AG20443 (cell line): ENCODE measurements around the gene SVOP.
A peak's percentile ranks its signal among the peaks of the same experiment; 100 is the strongest.

Source experiments
- DNase-seq: peaks from one replicate; pipeline ENCODE4 v3.0.0; 2012; ENCODE audit warnings: low spot score, mixed read lengths

The SVOP gene

DNA sequence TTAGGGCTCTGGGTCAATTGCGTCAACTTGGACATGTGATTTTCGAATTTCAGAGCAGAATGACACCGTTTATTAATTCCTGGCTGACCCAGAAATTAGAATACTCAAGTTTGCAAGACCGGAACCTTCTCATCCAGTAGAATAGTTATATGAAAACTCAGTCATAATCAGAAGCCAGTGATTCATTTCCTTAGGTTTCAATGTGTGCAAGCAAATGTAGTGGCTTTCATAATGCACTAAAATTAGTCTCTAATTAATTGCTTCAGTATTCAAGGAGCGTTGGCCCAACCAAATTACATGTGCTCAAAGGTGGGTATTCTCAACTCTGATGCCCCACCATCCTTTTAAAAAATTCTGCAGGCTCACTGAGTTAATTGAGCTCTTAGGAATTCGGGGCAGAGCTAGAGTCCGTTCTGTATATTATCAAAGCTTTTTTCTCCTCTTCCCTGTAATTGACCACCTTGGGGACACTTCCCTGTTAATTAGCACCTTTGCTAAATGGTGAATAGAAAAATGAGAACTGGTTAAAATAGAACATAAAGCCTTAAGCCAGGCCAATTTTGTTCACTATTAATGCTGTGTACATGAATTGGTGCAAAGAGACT is 85.6 kb downstream of the SVOP start:
- no peak for DNase-seq

DNA sequence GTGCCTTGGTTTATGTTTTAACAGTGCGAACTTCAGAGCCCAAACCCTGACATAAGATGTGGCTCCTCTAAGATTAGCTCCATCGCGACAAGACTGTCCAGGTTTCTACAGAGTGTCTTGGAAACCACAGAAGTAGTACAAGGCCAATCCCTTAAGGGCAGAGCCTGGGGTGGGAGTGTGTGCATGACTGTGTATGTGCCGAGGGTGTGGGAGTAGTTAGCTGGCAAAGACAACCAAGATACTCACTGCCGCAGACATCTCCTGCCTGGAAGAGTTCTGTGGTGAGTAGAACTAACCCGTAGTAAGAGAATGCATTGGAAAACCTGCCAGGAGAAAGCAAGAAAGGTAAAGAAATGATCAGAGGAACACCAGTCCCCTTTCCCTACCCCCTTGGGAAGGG is 86.9 kb downstream of the SVOP start:
- DNase-seq, result no peak

DNA sequence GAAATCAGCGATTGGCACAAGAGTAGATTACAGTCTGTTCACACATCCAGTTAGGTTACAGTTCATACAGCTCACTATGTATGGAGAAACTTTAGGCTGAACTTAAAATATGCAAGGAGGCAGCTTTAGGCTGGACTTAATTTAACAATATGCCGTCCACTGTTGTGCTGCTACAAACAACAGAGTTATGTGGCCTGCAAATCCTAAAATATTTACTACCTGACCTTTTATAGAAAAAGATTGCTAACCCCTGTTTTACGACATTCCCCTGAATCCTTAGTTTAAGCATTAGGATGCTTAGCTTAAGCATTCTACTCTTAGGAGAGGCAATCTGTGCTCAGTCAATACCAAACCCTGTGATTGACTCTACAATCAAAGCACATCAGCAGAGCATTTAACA is 90.1 kb downstream of the SVOP start:
- DNase-seq, result no peak

DNA sequence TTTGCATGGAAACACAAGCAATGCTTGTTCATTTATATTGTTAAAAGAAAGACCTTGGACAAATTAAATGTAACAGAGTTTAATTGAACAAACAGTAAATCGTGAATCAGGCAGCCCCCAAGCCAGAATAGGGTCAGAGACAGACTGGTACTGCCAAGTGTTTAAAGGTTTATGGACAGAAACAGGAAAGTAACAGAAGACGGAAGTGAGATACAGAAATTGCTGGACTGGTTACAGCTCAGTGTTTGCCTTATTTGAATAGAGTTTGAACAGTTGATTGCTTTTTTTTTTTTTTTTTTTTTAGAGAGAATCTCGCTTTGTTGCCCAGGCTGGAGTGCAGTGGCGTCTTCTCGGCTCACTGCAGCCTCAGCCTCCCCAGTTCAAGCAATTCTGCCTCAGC is 90.7 kb downstream of the SVOP start:
- DNase-seq, result no peak

DNA sequence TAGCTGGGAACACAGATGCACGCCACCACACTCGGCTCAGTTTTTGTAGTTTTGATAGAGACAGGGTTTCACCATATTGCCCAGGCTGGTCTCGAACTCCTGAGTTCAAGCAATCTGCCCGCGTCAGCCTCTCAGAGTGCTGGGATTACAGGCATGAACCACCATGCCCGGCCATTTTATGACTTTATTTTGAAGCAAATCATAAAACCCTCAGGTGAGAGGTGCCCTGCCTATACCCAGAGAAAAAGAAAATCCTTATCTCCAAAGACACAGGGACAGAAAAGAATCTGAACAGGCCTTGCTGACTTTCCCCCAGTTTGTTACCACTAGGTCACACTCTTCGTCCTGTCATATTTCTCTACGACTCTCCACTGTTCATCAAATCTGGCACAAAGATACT is 92.2 kb downstream of the SVOP start:
- no peak for DNase-seq

DNA sequence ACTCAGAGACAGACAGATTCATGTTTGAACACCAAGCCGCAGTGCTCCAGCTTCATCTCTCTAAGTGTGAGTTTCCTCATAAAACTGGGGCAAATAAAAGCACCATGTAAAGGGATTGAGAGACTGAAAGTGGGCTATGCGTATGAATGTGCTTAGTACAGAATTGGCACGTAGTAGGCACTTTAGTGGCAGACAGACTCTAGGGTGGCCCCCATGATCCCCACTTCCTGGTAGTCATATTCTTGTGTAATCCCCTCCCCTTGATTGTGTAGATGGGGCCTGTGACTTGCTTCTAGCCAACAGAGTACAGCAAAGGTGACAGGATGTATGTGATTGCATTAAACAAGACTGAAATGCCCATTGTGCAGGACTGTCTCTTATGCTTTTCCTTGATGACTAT is 98.0 kb downstream of the SVOP start:
- DNase-seq, result no peak

DNA sequence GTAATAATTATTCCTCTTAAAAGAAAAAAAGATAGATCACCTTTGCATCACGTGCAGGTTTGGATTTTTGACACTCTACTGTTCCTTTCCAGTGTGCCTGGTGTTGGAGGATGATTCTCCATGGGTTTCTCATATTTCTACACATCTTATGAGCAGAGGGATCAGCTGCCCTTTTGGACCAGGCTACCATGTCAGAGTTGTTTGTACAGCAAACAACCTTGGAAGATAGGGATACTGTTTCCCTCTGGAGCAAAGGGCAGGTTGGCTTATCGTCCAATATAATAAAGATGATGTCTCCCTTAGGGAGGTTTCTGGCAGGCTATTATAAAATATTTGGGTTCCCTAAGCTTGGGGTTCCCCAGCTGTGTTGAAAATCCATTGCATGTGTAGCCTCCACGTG is 98.9 kb downstream of the SVOP start:
- no peak for DNase-seq

DNA sequence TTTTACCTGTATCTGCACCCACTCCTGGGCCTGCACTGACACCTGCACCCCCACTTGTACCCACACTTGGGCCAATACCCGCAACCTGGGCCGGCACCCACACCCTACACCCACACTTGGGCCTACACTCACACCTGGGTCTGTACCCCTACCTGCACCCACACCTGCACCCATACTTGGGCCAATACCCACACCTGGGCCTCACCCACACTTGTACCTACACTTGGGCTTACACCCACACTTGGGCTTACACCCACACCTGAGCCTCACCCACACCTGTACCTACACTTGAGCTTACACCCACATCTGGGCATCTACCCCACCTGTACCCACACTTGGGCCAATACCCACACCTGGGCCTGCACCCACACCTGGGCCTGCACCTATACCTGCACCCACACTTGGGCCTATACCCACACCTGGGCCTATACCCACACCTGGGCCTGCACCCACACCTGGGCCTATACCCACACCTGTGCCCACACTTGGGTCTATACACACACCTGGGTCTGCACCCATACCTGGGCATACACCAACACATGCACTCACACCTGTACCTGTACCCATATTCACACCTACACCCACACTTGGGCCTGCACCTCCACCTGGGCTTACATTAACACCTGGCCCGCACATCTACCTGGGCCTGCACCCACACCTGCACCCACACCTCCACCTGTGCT is 101.8 kb downstream of the SVOP start:
- DNase-seq, result no peak

DNA sequence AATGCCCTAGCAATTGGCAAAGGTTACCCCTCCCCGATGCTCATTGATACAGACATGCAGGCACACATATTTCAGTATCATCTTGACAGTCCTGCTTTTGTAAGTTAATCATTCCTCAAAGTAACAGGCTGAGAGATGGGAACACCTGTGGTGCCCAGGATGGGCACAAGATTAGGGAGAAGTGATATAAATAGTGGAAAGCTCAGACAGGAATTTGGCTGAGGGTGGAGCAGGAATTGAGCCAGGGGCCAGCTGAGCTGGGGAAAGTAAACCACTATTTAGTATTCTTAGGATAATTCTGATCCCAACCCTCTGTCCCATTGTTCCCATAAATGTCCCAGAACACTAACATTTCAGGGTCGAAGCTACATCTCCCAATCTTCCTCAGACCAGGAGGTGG is 102.7 kb downstream of the SVOP start:
- no peak for DNase-seq

DNA sequence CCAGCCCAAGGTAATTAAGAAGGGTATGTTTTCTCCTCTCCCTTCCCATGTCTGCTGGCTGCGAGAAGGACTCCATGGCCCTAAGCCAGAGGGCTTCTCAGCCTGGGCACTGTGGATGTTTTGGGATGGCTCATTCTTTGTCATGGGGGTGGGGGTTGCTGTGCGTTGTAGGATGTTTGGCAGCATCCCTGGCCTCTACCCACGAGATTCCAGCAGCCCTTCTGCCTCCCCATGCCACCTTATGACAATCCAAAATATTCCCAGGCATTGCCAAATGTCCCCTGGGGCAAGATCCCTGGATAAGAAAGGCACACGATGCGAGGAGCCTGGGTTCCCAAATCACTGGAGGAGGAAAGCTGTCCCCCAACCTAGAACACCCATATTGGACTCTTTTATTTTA is 104.5 kb downstream of the SVOP start:
- DNase-seq, result no peak

DNA sequence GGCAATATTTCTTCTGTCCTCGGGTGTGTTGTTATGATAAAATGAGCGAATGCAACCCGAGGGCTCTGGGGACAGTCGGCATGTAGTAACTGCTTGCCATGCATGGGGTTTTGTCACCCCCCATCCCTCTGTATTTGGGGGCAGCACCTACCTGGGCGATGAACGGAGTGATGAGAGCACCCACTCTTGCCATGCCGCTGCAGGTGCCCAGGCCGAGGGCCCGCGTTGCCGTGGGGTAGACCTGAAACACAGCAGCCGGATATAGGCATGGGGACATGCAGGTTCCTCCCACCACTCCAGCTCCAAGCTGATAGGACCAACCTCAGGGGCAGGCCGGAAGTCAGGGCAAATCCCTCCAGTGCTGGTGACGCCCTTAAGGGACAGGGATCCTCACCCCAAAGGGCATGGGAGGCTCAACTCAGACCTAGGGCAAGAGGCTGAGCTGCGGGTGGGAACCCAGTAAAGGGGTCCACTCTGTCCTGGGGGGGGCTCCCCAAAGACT is 105.2 kb downstream of the SVOP start:
- no peak for DNase-seq

DNA sequence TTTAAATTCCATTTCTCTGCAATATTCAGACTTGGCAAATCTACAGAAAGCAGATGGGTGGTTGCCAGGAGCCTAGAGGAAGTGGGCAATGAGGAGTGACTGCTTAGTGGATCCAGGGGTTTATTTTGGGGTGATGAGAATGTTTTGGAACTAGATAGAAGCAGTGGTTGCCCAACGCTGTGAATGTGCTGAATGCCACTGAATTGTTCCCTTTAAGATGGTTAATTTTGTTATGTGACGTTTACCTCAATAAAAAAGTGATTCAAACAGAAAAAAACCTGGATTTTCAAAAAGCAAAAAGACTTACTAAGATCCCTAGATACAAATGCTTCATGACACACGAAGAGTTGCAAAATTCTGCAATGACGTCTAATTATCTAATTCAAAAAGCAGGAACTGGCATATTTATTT is 106.7 kb downstream of the SVOP start:
- peak; percentile 20 for DNase-seq

DNA sequence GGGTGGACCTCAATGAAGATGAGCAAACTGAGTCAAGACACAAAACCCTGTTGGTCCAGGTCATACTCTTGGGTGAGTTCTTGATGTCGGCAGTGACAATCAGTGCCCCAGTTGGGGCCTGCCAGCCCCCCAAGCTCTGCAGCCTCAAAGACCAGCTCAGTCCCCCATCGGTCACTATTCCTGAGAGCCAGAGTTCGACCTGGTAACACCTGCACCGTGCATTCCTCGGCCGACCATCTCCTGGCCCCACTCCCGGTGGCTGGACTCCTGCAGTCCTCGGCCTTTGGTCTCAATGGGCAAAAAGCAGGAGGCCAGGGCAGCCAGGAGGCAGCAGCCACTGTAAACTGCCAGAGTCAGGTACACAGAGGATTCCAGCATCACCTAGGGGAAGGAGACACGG is 108.5 kb downstream of the SVOP start:
- no peak for DNase-seq

DNA sequence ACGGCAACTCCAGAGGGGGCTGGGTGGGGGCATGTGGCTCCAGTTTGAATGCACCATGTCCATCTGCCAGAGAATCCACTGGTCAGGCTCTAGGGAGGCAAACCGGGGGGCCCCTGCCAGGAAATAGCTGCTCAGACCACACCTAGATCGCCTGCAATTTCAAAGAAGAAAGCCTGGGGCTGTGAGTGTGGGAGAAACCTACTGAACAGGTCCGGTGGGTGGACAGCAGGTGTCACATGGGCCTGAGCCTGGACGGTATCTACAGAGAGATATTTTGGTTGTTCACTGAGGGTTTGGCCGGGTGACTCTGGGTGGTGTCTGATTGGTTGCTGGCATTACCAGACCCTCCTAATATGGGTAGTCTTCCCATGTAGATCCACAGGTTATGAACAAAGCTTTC is 109.0 kb downstream of the SVOP start:
- no peak for DNase-seq

DNA sequence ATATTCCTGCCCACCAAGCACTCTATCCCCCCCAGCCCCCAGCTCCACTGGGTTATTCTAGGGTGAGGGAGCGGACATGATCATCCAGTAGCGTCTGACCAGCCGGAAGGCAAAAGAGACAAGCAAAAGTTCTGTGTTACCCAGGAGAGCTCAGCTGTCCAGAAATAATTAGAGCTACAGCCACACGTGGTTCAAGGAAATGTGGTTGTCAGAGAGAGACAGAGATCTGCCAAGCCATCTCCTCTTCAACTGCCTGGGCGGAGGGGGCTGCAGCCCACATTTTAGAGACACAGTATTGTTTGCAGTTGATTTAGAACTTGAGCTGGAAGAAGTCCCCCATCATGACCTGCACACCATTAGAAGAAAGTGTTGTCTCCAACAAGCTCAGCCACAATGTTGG is 110.5 kb downstream of the SVOP start:
- DNase-seq, result no peak

DNA sequence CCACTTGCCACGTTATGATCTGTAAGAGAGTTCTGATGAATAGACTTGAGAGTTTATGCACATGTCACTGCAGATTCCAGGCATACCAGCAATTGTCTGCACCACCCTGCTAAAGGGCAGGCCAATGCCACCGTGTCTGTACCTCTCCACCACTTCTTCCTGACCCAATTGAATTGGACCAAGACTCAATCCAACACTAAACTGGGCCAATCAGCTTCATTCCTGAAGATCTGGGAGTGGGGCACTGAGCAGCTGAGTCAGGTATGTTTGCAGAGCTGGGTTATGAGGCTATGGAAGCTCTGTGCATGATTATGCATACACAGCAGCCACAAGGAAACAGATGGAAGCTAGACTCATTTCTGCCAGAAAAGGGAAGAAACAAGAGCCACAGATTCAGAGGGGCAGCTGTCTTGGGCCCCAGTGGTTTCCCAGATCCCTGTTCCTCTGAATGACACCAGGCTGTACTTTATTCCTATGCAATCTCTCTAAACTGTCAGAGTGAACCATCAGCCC is 113.0 kb downstream of the SVOP start:
- DNase-seq, result peak; percentile 38

DNA sequence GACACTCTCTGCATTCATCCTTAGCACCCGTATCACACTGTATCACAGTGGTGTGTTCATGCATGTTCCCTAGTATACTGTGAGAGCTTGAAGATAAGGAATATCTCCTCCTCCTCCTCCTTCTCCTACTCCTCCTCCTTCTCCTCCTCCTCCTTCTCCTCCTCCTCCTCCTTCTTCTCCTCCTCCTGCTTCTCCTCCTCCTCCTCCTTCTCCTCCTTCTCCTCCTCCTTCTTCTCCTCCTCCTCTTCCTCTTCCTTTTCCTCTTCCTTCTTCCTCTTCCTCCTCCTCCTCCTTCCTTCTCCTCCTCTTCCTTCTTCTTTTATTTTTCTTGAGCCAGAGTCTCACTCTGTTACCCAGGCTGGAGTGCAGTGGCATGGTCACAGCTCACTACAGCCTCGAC is 113.9 kb downstream of the SVOP start:
- DNase-seq, result no peak

DNA sequence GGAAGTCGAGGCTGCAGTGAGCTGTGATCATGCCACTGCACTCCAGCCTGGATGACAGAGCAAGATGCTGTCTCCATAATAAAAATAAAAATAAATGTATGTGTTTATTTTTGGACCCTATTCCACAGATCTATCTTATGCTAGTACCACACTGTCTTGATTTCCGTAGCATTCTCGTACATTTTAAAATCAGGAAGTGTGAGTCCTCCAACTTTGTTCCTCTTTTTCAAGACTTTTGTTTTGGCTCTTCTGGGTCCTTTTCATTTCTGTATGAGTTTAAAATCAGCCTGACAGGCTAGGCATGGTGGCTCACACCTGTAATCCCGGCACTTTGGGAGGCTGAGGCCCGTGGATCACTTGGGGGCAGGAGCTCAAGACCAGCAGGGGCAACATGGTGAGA is 115.1 kb downstream of the SVOP start:
- no peak for DNase-seq

DNA sequence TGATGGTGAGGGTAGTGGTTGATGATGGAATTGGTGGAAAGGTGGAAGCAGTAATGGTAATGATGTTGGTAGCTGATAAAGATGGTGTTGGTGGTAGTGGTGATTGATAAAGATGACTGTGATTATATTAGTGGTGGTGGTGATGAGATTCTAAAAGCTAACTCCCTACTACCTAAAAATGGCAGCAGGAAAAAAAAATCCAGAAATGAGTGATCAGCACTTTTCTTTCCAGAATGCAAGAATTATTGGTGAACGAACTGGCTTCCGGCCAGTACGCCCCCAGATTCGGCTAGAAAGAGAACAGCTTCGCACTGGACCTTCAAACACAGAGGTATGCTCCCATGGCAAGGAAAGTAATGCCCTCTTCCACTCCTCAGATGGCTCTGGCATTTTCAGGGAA is 121.7 kb downstream of the SVOP start:
- DNase-seq, result no peak

DNA sequence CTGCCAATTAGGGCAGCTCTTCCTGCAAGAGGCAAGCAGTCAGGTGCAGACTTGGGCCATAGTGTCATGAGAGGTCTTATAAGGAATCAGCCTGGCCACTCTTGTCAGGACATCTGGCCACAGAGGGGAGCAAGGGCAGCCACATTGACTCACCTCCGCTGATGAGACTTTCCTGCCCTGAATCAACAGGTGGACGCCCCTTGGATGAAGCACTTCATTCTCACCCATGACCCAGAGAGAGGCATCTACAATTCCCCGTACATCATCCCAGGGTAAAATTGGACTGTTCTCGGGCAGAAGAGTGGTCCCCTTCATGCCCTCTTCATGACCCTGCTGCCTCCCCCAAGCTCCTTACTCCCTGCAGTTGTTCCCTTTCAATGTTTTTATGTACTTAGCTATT is 124.1 kb downstream of the SVOP start:
- no peak for DNase-seq

DNA sequence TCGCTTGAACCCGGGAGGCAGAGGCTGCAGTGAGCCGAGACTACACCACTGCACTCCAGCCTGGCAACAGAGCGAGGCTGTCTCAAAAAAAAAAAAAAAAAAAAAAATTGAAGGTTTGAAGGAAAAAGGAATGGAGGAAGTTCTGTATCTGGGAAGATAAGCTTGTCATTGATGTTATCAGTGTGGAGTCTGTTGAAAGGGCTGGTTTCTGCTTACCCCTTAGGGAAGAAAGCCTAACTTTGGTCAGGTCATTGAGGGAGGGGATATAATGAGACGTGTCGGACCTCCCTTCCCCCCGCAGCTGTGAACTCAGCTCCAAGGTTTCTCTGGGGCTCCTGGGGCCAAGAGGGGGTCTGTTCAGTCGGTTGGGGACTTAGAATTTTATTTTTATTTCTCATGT is 124.5 kb downstream of the SVOP start:
- no peak for DNase-seq

DNA sequence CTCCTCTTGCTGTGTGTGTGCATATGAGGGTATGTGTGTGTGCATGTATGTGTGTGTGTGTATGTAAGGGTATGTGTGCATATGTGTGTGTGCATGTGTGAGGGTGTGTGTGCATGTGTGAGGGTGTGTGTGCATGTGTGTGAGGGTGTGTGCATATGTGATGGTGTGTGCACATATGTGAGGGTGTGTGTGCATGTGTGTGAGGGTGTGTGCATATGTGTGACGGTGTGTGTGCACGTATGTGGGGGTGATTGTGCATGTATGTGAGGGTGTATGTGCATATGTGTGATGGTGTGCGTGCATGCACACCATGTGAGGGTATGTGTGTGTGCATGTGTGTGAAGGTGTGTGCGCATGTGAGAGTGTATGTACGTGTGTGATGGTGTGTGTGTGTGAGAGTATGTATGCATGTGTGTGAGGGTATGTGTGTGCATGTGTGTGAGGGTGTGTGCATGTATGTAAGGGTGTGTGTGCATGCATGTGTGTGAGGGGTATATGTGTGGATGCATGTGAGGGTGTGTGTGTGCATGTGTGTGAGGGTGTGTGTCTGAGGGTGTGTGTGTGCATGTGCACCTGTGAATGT is 125.6 kb downstream of the SVOP start:
- DNase-seq, result no peak

DNA sequence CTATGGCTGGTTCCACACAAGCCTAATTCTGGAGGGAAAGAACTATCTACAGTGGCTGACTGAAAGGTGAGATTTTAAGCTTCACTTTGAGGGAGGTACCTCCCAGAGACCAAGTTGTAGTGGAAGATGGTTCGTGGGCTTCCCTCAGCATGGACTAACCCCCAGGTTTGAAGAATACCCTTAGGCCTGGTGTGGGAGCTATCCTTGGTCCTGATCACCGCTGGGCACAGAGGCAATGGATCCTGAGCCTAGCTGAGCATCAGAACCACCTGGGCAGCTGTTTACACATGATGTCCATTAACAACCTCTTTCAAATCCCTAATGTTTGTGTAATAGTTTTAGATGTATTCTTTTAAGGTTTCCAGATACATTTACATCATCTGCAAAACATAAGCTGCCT is 130.7 kb downstream of the SVOP start:
- DNase-seq, result peak; percentile 29

DNA sequence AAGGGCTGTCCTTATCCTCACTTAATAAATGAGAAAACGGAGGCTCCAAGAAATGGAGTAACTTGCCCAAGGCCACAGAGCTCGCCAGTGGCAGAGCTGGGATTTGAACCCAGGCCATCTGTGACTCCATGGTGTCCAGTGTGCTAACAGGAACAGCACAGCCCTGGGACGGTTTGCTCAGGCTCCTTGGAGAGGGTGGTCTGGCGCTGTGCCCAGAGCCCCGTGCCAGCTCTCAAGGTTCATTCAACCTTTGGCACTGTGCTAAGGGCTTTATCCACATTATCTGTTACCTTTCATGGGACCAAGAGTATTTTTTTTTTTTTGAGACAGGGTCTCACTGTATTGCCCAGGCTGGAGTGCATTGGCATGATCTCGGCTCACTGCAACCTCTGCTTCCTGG is 132.8 kb downstream of the SVOP start:
- DNase-seq, result no peak
